T-helper 2 cell treated with Interferon-gamma antibody and Interleukin-4, amounts not matched to agents 100 ng/mL and 5 ng/mL, for 36 hours (primary cell): Measurements from ENCODE around the gene CLRN3. TPM values are rescaled to one million over a fixed set of nuclear protein-coding genes. Genes with fewer than 3 reads are reported as not detected.

Experiments used
- intact Hi-C: fragments of 100-400 bp; cut with micrococcal nuclease; formaldehyde crosslinking; loops from one replicate; pipeline ENCODE4 v1.15.1; 2023
- total RNA-seq: library from RNA; stranded (reverse); gene quantifications from 2 replicates; pipeline ENCODE4 v1.2.3, GENCODE V29; 2022

The CLRN3 gene
- total RNA-seq, 1 donor from 2014 or later = not detected

DNA sequence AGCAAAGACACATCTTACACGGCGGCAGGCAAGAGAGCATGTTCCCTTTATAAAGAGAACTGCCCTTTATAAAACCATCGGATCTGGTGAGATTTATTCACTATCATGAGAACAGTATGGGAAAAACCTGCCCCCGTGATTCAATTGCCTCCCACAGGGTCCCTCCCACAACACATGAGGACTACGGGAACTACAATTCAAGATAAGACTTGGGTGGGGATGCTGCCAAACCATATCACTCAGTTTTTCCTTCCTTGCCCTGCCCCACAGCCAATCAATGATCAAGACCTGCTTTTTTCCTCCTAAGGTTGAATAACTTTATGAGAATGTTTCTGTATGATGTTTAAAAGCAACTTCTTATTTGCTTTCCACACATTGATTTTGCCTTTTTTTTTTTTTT, 11.0 kb upstream of the CLRN3 start:
- intact Hi-C loops = no loop called here

DNA sequence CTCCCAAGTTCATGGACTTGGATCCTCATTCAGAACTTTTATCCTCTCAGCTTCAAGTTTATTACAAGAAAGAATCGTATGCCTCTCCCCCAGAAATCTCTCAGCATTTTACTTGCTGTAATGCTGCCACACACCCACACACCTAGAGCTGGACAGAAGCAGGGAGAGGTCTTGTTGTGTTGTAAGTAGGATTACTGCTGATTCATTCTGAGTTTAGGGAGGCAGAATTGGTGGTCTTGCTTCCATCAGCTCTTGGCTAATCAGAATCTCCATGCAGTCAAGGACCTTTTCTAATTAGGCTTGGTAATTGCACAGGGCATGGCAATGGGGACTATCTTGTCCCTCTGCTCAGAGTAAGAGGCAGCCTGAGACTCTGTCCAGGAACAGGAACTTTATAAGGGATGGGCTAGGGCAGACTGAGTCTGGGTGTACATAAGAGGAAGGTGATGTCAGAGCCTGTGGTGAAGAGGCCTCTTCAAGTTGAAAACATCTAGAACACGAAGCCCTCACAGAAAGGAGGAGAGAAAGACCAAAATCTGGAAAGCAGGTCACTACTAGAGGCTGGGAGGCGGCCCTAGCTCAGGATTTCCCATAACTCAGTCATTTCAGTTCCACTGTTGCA, 7.1 kb upstream of the CLRN3 start:
- intact Hi-C loops = no loop called here

DNA sequence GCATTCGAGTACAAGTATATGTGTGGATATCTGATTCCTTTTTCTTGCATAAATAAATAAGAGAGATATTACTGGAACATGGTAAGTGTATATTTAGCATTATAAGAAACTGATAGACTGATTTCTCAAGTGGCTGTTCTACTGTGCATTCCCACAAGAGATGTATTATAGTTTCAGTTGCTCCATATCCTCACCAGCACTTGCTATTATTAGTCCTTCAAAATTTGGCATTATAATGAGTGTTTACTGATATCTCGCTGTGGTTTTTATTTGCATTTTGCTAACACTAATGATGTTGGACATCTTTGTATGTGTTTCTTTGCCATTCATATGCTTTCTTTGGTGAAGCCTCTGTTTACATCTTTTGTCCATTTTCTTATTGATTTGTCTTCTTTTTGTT, 4.4 kb upstream of the CLRN3 start:
- intact Hi-C loops = no loop called here

DNA sequence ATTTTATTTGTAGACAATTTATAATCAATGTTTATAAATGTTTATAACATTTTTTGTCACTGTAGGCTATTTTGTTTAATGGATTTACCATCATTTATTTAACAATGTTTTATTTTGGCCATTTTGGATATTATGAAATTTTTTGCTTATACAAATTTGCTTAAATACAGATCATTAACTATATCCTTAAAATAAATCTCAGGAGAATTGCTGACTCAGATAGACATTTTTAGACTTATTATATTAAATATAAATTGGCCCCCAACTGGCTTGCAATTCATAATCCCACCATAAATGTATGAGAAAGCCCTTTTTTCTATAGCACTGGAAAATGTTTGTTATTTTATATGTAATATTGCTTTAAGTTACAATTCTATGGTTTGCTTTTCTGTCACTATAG, 3.8 kb upstream of the CLRN3 start:
- intact Hi-C loops = no loop called here

DNA sequence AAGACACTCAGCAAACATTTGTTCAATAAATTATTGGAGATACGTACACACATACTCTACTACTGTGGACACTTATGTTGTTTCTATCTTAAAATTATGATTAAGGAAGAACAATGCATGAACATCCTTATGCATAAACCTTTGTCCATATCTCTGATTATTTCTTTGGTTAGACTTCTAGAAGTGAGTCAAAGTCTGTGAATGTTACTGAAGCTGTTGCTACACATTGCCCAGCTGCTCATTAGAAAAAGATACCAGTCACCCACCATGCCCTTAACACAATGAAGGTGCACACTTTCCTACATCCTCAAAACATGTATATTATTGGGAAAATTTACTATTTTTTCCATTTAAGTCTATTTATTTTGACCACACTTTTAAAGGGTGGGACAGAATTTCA, 1.4 kb upstream of the CLRN3 start:
- intact Hi-C loops = no loop called here

DNA sequence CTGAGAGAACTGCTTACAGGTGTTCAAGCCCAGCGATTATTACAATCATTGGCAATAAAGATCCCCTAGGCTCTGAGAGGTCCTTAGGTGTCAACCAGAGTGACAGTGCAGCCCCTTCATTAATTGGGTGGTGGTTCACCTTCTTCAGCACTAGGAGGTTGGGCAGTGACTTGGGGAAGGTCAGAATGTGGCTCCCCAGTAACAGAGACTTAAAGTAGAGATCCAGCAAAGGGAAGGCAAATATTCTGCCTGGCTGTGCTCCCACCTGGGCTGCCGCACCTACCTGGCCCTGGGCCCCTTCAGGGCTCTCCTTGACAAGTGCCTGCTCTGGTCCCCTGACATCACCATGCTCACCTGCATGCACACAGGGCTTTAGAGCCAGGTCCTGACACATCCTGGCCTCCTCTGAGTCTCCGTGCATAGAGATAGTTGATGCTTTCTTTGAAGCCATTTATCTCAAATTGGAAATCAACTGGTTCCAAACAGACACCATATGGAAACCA, 1.9 kb downstream of the CLRN3 start:
- intact Hi-C loops = no loop called here

DNA sequence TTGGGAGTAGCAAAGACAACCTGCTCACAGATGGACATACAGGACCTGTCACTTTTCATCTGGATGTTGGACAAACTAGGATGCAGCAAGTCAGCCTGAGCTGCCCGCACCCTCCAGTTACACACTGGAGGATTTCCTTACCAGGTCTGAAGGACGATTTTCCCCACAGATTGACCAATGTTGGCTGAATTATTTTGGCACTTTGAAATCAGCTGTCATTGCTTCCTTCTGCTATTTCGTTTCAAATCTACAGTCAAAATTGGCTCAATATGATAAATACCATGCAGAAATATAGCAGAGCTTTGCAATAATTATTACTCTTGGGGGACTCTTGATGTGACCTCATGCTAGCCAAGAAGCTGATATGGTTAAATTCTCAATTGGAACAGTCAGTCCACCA, 2.5 kb downstream of the CLRN3 start:
- intact Hi-C loops = no loop called here

DNA sequence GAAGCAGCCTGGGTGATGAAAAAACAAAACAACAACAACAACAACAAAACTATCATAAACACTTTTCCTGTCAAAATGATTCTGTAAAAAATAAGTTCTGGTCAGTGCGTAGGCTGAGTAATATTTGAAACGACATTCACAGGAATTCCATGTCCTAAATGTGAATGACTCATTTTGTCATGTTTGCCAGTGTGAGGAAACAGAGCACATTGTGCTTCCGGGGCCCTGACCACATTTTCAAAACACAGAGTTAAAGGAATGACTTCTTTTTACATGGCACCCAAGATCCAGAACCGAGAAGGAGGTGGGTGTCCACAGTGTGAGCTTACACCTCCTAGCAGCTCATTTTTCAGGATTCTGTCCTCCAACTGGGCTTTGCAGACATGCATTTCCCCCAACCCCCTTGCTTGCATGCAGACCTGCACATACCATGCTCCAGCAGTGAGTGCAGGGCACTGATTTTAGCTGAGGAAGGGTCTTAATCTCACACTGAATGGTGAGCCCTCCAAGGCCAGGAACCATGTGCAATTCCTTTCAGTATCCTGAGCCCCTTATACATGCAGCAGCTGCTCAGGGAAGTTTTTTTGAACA, 3.0 kb downstream of the CLRN3 start:
- intact Hi-C loops = no loop called here

DNA sequence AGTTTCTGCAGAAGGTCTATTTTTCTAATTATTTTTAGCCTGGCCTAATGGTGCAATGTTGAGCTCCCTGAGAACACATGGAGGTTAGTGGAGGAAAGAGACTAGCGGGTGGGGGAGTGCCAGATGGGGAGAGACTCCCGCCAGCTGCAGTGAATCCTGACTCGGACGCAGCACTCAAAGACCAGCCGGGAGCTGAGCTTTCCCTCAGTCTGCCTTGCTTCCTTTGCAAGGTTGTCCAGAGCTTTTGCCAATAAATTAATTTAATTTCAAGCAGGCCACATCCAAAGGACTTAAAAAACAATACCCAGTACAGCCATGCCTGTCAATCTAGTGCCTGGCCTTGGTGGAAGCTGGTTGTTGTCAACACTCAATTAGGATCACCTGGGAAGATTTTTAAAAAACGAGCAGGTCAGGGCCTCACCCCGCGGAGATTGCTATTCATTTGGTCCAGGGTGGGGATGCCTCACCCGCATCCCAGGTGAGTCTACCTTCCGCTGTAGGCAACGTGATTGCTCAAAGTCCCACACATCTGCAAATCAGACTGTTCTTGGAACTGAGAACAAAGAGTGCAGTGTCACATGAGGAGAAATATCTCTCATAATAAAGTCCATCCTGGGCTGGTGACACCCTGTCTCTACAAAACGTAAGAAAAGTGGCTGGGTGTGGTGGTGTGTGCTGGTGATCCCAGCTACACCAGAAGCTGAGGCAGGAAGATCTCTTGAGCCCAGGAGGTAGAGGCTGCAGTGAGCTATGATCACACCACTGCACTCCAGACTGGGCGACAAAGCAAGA, 4.0 kb downstream of the CLRN3 start:
- intact Hi-C loops = no loop called here

DNA sequence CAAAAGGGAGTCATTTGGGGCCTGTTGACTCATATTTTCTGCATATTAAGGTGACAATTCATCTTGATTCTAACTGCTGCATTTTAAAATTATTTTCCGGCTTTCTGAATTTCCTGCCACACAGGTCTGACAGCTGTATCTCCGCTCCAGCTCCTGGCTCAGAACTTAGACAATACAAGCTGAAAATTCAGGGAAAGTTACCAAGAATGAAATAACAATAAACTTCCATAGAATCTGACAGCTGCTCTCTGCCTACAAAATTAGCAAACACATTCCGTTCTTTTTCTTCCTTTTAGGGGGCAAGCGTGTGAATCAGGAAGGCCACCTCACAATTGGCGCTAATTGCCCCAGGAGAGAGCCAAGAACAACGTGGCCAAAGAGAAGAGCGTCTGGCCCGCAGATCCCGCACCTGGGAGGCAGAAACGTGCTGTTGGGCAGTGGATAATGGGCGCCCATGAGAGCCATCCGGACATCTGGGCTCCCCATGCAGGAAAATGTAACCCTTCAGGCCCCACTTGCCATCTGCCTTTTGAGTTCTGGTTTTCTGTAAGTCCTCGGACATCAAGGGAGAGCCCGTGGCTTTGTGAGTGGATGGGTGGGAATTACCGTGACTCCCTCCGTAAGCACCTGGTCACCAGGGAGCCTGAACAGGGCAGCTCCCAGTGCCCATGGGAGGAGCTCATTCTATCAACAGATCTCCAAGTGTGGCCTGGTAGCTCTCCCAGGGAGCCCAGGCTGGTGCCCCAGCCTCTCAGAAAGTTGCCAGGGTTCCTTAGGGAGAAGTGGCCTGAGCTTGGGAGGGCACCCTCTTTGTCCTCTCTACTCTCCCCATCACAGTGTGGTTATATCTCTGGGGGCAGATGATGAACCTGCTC, 5.0 kb downstream of the CLRN3 start:
- intact Hi-C loops = no loop called here

DNA sequence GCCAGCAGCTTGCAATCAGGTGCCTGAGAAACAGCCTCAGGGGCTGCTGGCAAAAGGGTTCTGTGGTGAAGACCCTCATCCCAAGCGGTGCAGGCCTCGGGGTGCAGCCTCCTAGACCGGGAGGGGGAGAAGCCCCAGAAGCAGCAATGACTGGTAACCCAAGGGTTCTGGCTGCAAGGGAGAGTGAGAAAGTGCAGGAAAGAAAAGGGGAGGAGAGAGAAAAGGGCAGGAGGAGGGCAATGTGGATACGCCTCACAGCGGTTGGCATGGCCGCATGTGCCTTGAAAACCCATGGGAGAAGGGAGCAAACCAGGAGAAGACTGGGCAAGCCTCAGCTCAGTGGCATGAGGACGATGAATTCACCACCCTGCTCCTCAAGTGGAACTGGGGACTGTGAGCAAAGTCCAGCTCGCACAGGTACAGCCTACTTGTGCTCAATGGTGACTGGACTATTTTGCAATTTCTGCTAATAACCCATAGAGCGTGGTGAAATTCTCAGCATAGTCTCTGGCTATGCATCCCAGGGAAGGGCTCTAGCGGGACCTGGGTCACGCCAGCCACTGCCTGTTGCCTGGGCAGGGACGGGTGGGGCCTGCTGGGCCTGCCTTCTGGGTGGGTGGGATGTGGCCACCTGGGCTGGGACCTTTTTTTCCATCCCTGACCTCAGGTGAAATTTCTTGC, 6.2 kb downstream of the CLRN3 start:
- intact Hi-C loops = no loop called here

DNA sequence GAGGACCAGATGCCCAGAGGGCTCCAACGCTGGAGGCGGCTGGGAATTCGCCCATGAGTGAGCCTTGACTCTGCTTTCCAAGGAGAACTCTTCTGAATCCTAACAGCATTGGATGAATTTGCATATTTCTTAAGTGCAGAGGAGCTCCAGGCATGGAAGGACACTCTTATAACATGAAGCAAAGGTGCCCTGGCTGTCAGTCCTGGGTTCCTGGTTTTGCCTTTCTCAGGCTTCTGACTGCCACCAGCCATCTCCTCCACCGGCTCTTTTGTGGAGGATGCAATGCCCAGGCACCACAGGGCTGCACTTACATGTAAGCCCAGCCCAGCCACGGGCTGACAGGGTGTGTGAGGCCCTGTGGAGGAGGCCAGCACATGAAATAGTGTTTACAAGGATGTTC, 8.2 kb downstream of the CLRN3 start:
- intact Hi-C loops = no loop called here

DNA sequence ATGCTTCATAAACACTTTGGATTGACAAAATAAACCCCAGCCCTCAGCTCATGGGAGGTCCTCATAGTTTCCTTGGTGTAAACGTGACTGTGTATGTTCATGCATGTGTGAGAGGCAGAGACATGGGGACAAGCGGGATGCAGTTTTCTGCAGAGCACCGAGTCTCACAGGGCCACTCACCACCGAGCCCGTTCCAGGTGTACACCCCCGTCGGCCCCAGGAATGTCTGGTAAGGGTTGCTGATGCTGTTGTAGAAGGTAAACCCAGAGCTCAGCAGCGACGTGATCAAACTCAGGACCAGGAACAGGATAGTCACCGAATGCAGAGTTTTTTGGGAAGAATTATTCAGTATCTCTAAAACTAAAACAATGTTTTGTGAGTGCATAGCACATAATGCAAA, 9.2 kb downstream of the CLRN3 start:
- intact Hi-C loops = no loop called here

DNA sequence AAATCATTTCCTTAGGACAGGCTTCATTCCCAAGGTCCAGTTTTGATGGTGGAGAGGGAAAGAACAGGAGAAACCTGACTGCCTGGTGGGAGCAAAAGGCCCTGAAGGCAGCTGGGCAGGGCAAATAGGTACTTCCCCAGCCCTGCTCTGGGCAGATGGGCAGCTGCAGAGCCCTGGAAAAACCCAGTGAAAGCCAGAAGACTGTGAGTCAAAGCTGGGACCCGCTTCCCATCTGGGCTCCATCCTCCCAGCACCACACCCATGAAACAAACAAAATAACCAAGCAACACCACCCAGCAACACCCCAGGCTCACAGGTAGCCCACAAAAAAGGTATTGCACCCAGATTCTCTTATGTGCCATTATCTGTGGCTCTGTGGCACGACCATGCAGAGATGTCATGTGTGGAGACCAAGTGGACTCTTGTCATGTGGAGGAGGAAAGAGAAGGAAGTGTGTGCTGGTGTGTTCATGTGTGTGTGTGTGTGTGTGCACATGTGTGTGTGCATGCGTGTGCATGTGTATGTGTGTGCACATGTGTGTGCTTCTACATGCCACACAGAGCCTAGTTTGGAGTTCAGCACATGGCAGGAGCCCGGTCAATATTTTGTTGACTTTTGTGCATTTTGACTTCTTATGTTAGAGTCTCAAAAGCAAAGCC, 9.8 kb downstream of the CLRN3 start:
- intact Hi-C loops = no loop called here

DNA sequence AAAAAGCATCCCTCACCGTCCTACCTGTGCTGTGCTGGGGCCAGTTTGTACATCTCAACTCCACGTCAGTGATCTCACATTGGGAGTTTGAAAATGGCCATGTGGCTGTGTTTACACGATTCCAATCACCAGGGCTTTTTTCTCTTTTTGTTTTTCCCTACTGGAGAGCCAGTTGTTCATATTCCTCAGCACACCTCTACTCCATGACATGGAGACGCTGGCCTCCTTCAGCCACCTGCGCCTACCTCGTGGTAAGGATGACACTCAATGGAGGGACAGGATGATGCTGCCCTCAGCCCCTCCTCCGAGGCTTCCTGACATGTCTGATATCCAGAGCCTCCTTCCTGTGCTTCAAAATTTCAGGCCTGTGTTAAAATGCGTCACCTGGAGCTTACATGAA, 10.3 kb downstream of the CLRN3 start:
- intact Hi-C loops = no loop called here

DNA sequence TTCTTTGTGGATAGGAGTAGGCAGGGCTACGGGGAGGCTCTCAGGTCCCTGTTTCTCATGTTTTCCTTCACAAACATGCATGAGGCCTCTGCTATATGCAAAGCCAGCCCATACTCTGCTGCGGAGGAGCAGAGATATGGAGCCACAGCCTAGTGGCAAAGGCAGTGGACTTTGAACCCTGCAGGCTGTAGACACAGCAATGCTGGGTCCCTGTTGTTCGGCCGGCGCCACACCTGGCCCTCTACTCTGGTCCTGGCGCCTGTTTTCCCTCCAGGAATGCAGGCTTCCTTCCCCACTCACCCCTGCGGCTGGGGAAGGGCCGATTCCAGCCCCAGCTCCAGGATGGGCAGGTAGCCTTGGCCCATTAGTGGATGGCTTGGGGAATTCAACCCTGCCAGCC, 11.5 kb downstream of the CLRN3 start:
- intact Hi-C loops = no loop called here

DNA sequence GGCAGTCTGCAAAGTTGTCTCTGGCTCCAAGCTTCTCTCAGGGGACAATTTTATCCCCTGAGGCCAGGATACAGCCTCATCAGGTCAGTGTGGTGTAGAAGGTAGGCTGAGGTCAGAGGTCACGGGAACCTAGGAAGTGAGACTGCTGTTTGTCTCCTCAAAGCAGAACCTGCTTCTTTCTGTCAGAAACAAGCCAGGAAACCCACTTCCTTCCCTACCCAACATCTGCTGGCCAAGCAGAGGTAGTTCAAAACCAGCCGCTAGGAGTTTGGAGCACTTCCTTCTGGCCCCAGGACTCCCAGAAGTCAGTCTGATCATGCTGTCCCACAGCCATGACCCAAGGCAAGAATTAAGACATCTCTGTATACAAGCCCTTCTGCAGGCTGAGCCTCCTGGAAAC, 12.2 kb downstream of the CLRN3 start:
- intact Hi-C loops = no loop called here

DNA sequence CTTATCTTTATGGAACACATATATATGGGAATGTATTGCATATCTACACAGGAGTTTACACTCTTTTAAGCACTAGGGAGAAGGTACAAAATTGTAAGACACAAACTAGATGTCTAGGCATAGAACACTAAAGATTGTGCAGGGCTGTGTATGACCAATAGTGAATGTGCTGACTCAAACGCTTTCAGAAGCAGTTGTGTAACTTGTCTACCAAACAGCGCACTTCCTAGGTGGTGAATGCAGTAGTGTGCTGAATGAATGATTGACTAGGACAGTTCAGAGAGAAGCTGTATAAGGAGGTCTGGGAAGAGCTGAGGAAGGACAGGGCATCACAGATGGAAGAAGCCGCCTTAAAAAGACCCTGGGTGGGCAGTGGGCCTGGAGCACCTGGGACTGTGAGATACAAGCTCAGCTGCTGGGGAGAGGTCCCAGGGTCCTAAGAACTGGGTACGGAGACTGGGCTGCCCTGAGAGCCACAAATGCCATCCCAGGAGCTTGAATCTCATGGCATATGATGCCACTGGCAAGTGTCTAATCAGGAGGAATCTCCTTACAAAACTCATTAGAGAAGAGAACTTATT, 14.2 kb downstream of the CLRN3 start:
- intact Hi-C loops = no loop called here

DNA sequence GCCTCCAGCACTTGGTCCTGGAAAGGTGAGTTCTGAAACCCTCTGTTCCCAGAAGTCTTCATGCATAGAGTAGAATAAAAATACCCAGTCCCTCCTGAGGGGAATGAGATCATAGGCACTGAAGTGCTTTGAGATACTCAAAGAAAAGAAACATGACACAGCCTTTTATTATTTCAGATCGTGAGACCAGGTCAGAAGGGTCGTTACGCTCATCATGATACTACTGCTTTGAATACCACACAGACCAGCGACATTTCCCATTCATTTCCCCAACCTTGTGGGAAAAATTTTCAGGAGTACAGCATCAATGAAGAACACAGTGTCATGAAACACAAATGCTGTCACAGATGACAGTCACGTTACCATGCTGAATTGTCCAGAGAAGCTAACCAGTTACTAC, 15.0 kb downstream of the CLRN3 start:
- intact Hi-C loops = no loop called here

DNA sequence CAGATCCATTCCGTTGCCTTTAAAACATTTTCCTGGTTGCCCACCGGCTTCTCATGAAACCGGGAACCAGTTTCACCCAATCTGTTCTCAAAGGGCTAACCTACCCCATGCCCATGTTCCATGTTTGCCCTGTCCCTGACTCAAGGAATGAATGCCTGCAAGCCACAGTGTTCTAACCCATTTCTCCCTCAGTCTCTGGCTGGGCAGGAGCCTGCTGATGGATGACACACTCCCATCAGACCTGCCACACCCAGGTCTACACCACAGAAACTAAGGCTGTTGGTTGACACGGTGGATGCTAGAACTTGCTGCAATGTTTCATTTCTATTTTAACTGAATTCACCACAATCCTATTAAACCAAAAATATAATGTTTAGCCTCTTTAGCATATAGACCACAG, 15.6 kb downstream of the CLRN3 start:
- intact Hi-C loops = no loop called here
